T-helper 2 cell treated with Interferon-gamma antibody and Interleukin-4, amounts not matched to agents 5 μg/mL and 100 μg/mL, for 36 hours (primary cell): ENCODE measurements around the gene PCGF3.
"Not testable (repeated sequence)": the region's sequence is repeated elsewhere in the genome, so short reads cannot be mapped to it uniquely, and the experiment has no call there.

Experiments
- DNase-seq: peaks from one replicate; pipeline ENCODE4 v3.0.0; 2021; ENCODE audit warnings: low spot score
- H3K27ac Mint-ChIP-seq: one replicate; pipeline ENCODE4 v1.8.0; 2021; ENCODE audit warnings: mild to moderate bottlenecking, mixed read lengths
- H3K27me3 Mint-ChIP-seq: one replicate; pipeline ENCODE4 v1.8.0; 2021; ENCODE audit warnings: low read depth, mixed read lengths
- H3K36me3 Mint-ChIP-seq: one replicate; pipeline ENCODE4 v1.8.0; 2021; ENCODE audit warnings: low read depth, mixed read lengths
- H3K4me1 Mint-ChIP-seq: one replicate; pipeline ENCODE4 v1.8.0; 2021; ENCODE audit warnings: low read depth, mixed read lengths
- H3K4me3 Mint-ChIP-seq: one replicate; pipeline ENCODE4 v1.8.0; 2022; ENCODE audit warnings: mild to moderate bottlenecking, moderate library complexity, mixed read lengths
- H3K9me3 Mint-ChIP-seq: one replicate; pipeline ENCODE4 v1.8.0; 2021; ENCODE audit warnings: mixed read lengths

The PCGF3 gene

GRCh38 chr4:806979-807378 is 101.3 kb downstream of the PCGF3 start:
- not testable (repeated sequence) for DNase-seq, H3K27ac Mint-ChIP-seq, H3K4me1 Mint-ChIP-seq, H3K27me3 Mint-ChIP-seq, H3K36me3 Mint-ChIP-seq, H3K4me3 Mint-ChIP-seq, H3K9me3 Mint-ChIP-seq

GRCh38 chr4:807792-808191 is 102.2 kb downstream of the PCGF3 start:
- no peak for DNase-seq
- no peaks in the 10 kb centered on the region for H3K4me1 Mint-ChIP-seq

GRCh38 chr4:808860-809570 is 103.4 kb downstream of the PCGF3 start:
- DNase-seq: no peak
- H3K36me3 Mint-ChIP-seq: no peaks in the 10 kb centered on the region
- peaks cover 17% of the 10 kb centered on the region for H3K27me3 Mint-ChIP-seq
- no peaks in the 10 kb centered on the region for H3K4me1 Mint-ChIP-seq
- H3K4me3 Mint-ChIP-seq: no peak overlapping the region
- H3K9me3 Mint-ChIP-seq: peaks cover 4% of the 10 kb centered on the region
- no peak overlapping the region for H3K27ac Mint-ChIP-seq

More at GRCh38 chr4:807792-808191, 102.2 kb downstream of the PCGF3 start:
- H3K27ac Mint-ChIP-seq: no peak overlapping the region
- peaks cover 4% of the 10 kb centered on the region for H3K9me3 Mint-ChIP-seq
- no peaks in the 10 kb centered on the region for H3K36me3 Mint-ChIP-seq
- no peak overlapping the region for H3K4me3 Mint-ChIP-seq
- peaks cover 9% of the 10 kb centered on the region for H3K27me3 Mint-ChIP-seq

- no peak overlapping the region for H3K27ac Mint-ChIP-seq
- no peaks in the 10 kb centered on the region for H3K9me3 Mint-ChIP-seq
- DNase-seq: no peak
- no peak overlapping the region for H3K4me3 Mint-ChIP-seq
- H3K27me3 Mint-ChIP-seq: peaks cover 33% of the 10 kb centered on the region
- H3K36me3 Mint-ChIP-seq: no peaks in the 10 kb centered on the region
- no peaks in the 10 kb centered on the region for H3K4me1 Mint-ChIP-seq
Observed at GRCh38 chr4:813900-814299, 108.3 kb downstream of the PCGF3 start.

- no peak for DNase-seq
- Mint-ChIP-seq H3K4me1 (no peaks in the 10 kb centered on the region), H3K27me3 (peaks cover 33% of the 10 kb centered on the region), H3K4me3 (no peak overlapping the region), H3K27ac (no peak overlapping the region), H3K9me3 (no peaks in the 10 kb centered on the region), H3K36me3 (no peaks in the 10 kb centered on the region)
Observed at GRCh38 chr4:814312-814850, 108.7 kb downstream of the PCGF3 start.

GRCh38 chr4:815464-816146 is 110.0 kb downstream of the PCGF3 start:
- no peak overlapping the region for H3K4me3 Mint-ChIP-seq
- no peaks in the 10 kb centered on the region for H3K36me3 Mint-ChIP-seq
- H3K4me1 Mint-ChIP-seq: no peaks in the 10 kb centered on the region
- DNase-seq: no peak
- H3K27me3 Mint-ChIP-seq: peaks cover 33% of the 10 kb centered on the region
- H3K9me3 Mint-ChIP-seq: no peaks in the 10 kb centered on the region
- no peak overlapping the region for H3K27ac Mint-ChIP-seq

- Mint-ChIP-seq H3K27ac (no peak overlapping the region), H3K4me1 (no peaks in the 10 kb centered on the region), H3K36me3 (no peaks in the 10 kb centered on the region), H3K9me3 (no peaks in the 10 kb centered on the region), H3K27me3 (peaks cover 33% of the 10 kb centered on the region), H3K4me3 (no peak overlapping the region)
- no peak for DNase-seq
Observed at GRCh38 chr4:818106-818921, 112.7 kb downstream of the PCGF3 start.

GRCh38 chr4:819401-820229 is 114.0 kb downstream of the PCGF3 start:
- no peak for DNase-seq
- Mint-ChIP-seq H3K27me3 (peaks cover 26% of the 10 kb centered on the region), H3K4me3 (no peak overlapping the region), H3K4me1 (no peaks in the 10 kb centered on the region), H3K36me3 (no peaks in the 10 kb centered on the region), H3K27ac (no peak overlapping the region), H3K9me3 (no peaks in the 10 kb centered on the region)
